ENCODE measurements around the gene CARMIL3. TPM values are rescaled to one million over a fixed set of nuclear protein-coding genes. Genes with fewer than 3 reads are reported as not detected.

Gene CARMIL3
- total RNA-seq, 1 experiment from 2014 or later = not detected

- TF ChIP-seq CTCF (conservative IDR thresholded peaks at IDR 0.05; ENCODE audit: low read depth, low read length) (no peak), EZH2phosphoT487 (IDR thresholded peaks at IDR 0.05; ENCODE audit: borderline replicate concordance, low read length) (no peak), EZH2 (IDR thresholded peaks at IDR 0.05; ENCODE audit: low read length, unreplicated experiment) (no peak)
- Histone ChIP-seq H3K9me3 (ENCODE audit: low read length) (no peaks in the 10 kb centered on the region), H3K4me1 (ENCODE audit: insufficient read depth, low read length) (no peaks in the 10 kb centered on the region), H3K27me3 (ENCODE audit: low read length) (0 out of 2 replicates have a peak, but pooled peaks cover 2% of the 10 kb centered on the region), H3K36me3 (ENCODE audit: low read depth, low read length) (no peaks in the 10 kb centered on the region), H3K9ac (ENCODE audit: low read length) (no peak overlapping the region), H2AFZ (ENCODE audit: low read length) (no peak overlapping the region), H3K4me3 (ENCODE audit: low read length) (no peak overlapping the region), H3K27ac (ENCODE audit: low read length) (no peak overlapping the region), H3K9me2 (replicated peaks; ENCODE audit: low read length) (no peaks in the 10 kb centered on the region), H4K20me1 (ENCODE audit: low read length) (no peaks in the 10 kb centered on the region), H3F3A (ENCODE audit: low read length, unreplicated experiment) (no peaks in the 10 kb centered on the region), H3K79me2 (ENCODE audit: low read length) (no peaks in the 10 kb centered on the region), H3K4me2 (ENCODE audit: low read length) (no peak overlapping the region)
- POLR2A ChIA-PET (ENCODE audit: unreplicated experiment) = no interaction called here
- CTCF ChIA-PET = interaction anchor here (1.4 kb wide), 1 partner anchor 49 kb away, joined by 6 read pairs; no protein-coding TSS in a partner anchor
- intact Hi-C loops (cut with micrococcal nuclease) = loop anchor here (2.0 to 5.0 kb wide), 2 partner anchors 48 to 101 kb away; partner anchors contain the start of gene IRF9
- no TSS peak for BruUV-seq (replicated peaks)
- no peak for DNase-seq
- no peak for ATAC-seq
These were observed 8.1 kb downstream of the CARMIL3 start for GRCh38 chr14:24059841-24060388.

GRCh38 chr14:24060443-24060842 lies 8.6 kb downstream of the CARMIL3 start:
- ATAC-seq = no peak
- no peaks in the 10 kb centered on the region for H3K36me3 ChIP-seq (ENCODE audit: low read depth, low read length)
- TF ChIP-seq CTCF (conservative IDR thresholded peaks at IDR 0.05; ENCODE audit: low read depth, low read length) (no peak), EZH2phosphoT487 (IDR thresholded peaks at IDR 0.05; ENCODE audit: borderline replicate concordance, low read length) (no peak), EZH2 (IDR thresholded peaks at IDR 0.05; ENCODE audit: low read length, unreplicated experiment) (no peak)
- no peak overlapping the region for H3K4me3 ChIP-seq (ENCODE audit: low read length)
- H3K9ac ChIP-seq (ENCODE audit: low read length) = no peak overlapping the region
- H3K4me1 ChIP-seq (ENCODE audit: insufficient read depth, low read length) = no peaks in the 10 kb centered on the region
- H3K4me2 ChIP-seq (ENCODE audit: low read length) = no peak overlapping the region
- ChIA-PET CTCF (interaction anchor here (1.4 kb wide), 1 partner anchor 48 kb away, joined by 6 read pairs; no protein-coding TSS in a partner anchor), POLR2A (ENCODE audit: unreplicated experiment) (no interaction called here)
- H3K9me3 ChIP-seq (ENCODE audit: low read length) = no peaks in the 10 kb centered on the region
- H3K27ac ChIP-seq (ENCODE audit: low read length) = no peak overlapping the region
- intact Hi-C loops (cut with micrococcal nuclease) = no loop called here
- BruUV-seq (replicated peaks) = no TSS peak
- no peak for DNase-seq
- H2AFZ ChIP-seq (ENCODE audit: low read length) = no peak overlapping the region
- H3K27me3 ChIP-seq (ENCODE audit: low read length) = no peaks in the 10 kb centered on the region
- no peaks in the 10 kb centered on the region for H3K9me2 ChIP-seq (replicated peaks; ENCODE audit: low read length)
- H3K79me2 ChIP-seq (ENCODE audit: low read length) = no peaks in the 10 kb centered on the region
- no peaks in the 10 kb centered on the region for H4K20me1 ChIP-seq (ENCODE audit: low read length)
- no peaks in the 10 kb centered on the region for H3F3A ChIP-seq (ENCODE audit: low read length, unreplicated experiment)
